NCI-H1105 treated with DMSO at 0.1 percent for 48 hours (cell line): Measurements from ENCODE around the gene AGBL4.
A peak's percentile ranks its signal among the peaks of the same experiment; 100 is the strongest.

ENCODE experiments used
- DNase-seq: peaks from one replicate; lab custom pipeline; 2025; lab: John Stamatoyannopoulos, UW

The AGBL4 gene

DNA sequence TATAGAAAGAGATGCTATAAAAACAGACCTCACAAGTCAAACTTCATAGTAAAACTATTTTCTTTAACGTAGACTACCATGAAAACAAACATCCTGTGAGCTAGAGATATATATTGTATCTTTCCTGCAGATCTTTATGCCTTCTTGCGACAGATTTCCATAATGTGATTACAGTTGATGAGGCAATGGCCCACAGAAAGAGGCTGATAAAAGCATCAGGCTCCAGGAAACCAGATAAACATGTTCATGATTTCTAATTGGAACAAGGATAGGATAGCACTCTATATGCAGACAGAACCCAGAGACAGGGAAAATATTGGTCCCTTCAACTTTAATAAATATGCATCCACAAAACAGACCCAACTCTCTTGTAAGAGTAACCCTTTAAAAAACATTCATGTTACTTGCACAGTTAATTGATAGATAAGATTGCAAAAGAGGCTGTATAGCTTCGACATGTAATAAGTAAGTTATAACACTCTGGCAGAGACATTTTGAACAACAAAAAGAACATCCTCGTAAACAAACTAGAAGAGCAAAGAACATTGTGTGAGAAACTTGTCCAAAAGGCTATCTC is 329.4 kb downstream of the AGBL4 start:
- DNase-seq: no peak

DNA sequence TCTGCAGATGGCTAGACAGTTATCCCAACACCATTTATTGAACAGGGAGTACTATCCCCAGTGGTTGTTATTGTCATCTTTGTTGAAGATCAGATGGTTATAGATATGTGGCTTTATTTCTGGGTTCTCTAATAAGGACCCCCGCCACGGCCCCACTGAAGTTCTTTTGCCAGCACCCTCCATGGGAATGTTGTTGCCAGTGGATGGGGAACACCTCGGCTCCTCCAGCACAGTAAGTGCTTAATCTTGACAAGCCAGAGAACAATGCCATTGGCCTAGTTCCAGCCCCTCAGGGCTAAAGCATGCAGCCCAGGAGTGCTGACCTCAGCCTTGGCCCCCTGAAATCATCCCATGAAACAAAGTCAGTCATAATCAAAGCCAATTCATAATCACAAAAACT is 337.6 kb downstream of the AGBL4 start:
- DNase-seq: peak; percentile 9

DNA sequence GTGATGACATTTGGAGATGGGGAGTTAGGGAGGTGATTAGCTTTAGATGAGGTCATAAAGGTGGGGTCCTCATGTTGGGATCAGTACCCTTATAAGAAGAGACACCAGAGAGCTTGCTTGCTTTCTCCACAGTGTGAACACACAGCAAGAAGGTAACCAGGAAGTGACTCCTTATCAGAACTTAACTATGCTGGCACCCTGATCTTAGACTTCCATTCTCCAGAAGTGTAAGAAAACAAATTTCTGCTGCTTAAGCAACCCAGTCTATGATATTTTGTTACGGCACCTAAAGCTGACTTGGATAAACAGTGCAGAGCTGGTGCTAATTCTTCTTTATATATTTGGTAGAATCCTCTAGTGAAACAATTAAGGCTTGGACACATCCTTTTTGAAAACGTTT is 346.0 kb downstream of the AGBL4 start:
- no peak for DNase-seq

DNA sequence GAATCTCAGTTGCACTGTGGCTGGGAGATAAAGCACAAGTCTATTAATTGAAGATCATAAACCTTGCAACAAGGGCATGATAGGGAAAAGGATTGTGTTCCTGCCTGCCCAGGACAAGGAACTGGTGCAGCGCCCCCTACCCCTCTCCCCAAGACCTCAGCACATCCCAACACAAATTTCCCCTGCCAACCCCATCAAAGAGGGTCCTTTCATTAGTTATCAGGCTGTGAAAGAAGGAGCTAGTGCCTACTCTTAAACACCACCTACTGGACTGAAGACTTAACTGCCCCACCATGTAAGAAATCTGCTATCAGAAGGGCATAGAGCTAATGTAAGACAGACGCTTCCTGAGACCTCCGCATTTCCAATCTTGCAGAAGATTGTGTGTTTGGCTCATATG is 372.6 kb downstream of the AGBL4 start:
- no peak for DNase-seq

DNA sequence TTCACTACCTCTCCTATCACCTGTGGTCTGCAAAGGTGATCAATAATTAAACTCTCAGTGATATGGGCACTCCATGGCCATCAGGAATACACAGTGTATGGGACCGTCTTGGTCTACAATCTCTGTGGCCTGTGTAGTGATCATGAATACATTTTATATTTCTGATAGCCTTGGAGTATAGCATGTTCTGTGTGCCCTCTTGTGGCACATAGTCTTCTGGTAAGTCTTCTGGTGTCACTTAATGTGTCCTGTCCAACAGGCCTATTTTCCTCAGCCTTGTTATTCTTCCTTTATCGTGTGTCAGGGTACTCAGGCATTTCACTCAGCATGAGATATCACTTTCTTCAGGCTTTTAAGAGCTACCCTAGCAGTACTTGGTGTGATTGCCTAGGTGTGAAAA is 393.6 kb downstream of the AGBL4 start:
- no peak for DNase-seq

DNA sequence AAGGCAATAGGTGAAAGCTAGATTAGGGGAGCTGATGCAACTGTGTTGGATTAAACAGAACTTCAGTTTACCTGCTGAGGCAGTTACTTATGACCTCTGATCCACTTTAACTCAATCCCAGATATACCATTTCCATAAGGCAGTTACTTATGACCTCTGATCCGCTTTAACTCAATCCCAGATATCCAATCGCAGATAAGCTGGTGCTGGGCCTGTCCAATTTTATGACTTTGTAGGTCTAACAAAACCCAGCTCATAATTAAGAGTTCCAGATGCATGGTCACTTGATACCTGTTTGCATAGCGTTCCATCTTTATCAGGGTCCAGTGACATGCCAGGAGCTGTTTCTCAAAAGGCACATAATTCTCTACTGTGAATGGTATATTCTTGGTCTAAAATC is 396.0 kb downstream of the AGBL4 start:
- DNase-seq: no peak

DNA sequence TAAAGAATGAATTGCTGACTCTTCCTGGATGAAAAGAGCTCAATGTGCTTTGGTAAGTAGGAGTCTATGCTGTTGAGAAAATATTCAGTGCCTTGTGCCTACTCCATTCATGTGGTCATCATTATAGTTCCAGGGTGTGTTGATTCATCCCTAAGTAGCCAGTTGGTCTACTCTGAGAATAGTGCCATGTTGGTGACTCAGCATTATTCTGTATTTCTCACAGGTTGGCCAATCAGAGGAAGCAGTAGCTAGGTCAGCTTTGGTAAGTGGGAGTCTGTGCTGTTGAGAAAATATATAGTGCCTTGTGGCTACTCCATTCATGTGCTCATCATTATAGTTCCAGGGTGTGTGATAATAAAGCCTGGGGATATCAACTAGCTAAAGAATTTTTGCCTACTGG is 397.3 kb downstream of the AGBL4 start:
- DNase-seq: no peak

DNA sequence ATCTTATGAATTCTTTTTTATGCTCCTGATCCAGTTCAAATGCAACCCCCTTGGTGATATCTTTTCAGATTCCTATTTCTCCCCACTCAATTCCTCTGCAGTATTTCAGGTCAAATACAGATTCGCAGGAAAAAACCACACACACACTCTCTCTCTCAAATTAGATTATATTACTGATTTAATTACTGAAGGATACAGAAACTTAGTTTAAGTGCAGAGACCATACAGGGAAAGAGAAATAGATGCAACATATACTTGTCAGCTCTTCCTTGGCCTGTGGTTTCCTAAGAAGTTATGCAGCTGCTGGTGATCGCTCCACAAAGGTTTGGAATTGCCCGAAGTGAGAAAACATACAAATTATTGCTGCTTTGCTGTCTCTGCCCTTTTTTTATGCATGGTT is 400.9 kb downstream of the AGBL4 start:
- no peak for DNase-seq

DNA sequence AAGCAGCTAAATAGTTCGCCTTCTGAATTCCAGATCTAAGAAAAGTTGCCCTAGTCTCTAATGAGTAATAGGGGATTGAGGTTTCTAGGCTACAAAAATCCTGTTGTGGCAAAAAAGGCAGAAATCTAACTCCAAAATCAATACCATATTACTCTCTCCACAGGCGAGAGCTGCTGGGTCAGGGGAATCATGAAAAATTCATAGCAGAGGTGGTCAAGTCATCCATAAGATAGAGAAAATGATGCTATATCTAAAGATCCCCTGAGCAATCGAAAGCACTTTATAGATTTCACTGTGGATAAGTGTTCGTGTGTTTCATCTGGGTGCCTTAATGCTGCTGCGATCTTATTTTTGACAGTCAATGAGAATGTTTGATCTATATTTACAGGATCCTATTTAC is 417.7 kb downstream of the AGBL4 start:
- DNase-seq: no peak

DNA sequence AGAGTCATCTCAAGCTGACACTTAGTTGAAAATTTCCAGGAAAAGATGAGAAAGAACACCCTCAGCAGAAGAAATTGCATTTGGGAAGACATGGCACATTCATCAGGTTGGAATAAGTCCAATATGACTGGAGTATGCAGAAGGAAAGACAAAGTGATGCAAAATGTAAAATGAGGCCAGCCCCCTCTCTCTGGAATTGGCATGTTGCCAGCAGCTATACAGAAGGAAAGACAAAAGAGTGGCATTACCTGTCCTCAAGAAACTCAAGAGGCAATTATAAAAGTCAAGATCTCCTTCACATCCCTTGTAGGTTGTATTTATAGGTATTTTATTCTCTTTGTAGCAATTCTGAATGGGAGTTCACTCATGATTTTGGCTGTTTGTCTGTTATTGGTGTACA is 426.3 kb downstream of the AGBL4 start:
- DNase-seq: peak; percentile 66

DNA sequence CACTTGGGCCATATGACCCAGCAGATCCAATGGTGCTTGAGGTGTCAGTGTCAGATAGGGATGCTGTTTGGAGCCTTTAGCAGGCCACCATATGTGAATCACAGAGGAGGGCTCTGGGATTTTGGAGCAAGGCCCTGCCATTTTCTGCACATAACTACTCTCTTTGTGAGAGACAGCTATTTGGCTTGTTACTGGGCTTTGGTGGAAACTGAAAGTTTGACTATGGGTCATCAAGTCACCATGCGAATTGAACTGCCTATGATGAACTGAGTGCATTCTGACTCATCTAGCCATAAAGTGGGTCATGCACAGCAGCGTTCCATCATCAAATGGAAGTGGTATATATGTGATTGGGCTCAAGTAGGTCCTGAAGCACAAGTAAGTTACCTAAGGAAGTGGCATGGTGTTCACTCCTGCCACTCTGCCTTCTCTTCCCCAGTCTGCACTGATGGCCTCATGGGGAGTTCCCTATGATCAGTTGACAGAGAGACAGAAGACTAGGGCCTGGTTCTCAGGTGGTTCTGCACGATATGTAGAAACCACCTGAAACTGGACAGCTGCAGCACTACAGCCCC is 447.3 kb downstream of the AGBL4 start:
- no peak for DNase-seq

DNA sequence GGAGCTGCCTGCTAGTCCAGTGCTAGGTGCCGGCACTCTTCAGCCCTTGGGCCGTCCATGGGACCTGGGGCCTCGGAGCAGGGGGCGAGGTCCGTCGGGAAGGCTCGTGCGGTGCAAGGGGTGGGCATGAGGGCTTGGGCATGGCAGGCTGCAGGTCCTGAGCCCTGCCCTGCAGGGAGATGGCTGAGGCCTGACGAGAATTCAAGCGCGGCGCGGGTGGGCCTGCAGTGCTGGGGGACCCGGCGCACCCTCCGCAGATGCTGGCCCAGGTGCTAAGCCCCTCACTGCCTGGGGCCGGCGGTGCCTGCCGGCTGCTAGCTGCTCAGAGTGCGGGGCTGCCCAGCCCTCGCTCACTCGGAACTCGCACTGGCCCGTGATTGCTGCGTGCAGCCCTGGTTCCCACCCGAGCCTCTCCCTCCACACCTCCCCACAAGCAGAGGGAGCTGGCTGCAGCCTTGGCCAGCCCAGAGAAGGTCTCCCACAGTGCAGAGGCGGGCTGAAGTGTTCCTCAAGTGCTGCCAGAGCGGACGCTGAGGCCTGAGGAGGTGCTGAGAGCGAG is 467.0 kb downstream of the AGBL4 start:
- no peak for DNase-seq

DNA sequence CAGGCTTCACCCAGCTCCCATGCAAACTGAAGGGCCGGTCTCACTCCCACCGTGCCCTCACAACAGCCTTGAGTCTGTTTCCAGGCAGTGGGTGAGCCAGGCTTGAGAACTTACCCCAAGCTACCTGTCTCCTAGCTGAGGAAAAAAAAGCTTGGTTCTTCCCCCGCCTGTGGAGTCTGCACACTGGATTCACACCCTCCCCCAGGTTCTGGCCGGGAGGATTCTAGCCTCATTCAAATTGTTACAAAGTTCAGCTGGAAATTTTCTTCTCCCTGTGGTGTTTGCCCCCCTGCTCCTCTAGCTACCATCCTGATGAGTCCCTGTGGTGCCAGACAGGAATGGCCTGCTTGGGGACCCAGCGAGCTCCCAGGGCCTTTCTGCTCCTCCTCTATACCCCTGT is 471.7 kb downstream of the AGBL4 start:
- no peak for DNase-seq

DNA sequence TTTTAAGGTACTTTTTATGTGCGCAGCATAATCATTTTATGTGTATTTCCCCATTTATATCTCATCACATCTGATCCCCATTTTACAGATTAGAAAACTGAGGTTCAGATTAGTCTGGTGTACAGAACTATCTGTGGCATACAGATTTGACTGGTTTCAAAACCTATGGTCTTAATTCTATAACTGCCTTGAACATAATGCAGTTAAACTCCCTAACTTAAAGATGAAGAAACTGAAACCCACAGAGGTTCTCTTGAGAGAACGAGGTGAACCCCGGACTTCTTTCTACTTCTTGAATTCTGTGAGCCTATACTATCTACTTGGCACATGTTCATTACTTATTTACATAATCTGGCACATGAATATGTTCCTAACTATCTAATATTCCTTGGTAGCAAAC is 479.1 kb downstream of the AGBL4 start:
- DNase-seq: no peak

DNA sequence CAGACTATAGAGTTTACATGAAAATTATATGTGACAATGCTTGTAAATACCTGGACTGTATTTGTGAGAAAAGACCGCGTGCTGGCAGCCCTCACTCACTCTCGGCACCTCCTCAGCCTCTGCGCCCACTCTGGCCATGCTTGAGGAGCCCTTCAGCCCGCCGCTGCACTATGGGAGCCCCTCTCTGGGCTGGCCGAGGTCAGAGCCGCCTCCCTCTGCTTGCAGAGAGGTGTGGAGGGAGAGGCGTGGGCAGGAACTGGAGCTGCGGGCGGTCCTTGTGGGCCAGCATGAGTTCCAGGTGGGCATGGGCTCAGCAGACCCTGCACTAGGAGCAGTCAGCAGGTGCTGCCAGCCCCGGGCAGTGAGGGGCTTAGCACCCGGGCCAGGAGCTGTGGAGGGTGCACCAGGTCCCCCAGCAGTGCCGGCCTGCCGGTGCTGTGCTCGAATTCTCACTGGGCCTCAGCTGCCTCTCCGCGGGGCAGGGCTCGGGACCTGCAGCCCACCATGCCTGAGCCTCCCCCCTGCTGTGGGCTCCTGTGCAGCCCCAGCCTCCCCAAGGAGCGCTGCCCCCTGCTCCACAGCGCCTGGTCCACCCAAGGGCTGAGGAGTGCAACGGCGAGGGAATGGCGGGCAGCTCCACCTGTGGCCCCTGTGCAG is 482.5 kb downstream of the AGBL4 start:
- no peak for DNase-seq

DNA sequence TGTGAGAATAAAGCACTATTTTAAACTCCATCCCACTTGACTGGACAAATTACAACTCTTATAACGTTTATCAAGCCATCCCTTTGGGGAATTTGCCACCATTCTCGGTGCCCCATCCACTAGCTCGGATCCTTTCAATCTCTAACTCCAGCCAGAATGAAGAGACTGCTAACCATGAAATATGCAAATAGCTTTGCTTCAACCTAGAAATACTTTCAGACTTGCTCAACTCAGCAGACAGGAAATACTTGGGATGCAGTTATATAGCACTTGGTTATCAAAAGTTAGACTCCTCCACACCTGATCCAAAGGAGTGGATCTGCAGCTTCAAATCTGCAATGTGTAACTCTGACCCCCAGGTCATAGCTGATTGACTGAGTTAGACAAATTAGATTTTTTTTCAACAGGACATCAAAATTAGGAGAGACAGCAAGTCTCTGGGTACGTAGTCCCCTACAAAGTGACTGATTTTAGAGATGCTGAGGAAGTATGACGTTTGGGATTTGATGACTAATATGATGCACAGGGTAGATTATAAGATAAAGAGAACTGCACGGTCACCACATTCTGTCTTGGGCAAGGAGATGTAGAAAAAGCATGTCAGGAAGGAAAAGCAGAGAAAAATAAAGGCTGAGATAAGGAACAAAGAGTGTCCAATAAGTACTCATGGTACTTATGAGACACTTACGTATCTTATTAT is 496.0 kb downstream of the AGBL4 start:
- no peak for DNase-seq

DNA sequence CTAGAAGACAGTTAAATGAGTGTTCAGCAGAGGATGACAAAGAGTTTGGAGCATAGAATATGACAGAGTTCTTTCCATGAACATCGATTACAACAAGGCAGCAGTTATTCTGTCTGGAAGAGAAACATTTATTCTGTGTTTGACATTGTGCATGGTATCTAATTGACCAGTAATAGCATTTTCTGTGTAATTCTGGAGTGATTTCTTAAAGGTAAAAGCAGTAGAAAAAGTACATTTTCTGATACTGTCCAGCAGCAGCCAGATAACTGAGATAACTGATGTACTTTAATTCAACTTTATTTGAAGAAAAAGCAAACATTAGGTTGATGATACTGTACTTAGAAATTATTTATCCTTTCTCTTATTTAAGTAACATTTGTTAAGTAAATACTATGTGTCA is 497.1 kb downstream of the AGBL4 start:
- DNase-seq: no peak

DNA sequence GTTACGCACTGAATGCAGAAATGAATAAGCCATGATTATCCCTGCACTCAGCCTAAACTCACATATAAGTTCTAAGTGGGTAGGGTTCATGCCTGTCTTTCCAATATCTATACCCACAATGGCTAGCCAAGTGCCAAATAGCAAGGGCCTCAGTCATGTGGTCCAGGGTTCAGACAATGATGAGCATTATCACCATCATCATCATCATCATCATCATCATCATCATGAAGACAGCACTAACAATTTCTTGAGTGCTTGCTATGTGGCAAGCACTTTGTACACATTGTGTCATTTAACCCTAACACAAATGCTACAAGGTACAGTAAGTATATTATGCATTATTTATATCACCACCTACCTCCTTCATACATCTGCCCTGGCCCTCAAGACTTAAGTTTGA is 500.0 kb downstream of the AGBL4 start:
- no peak for DNase-seq

DNA sequence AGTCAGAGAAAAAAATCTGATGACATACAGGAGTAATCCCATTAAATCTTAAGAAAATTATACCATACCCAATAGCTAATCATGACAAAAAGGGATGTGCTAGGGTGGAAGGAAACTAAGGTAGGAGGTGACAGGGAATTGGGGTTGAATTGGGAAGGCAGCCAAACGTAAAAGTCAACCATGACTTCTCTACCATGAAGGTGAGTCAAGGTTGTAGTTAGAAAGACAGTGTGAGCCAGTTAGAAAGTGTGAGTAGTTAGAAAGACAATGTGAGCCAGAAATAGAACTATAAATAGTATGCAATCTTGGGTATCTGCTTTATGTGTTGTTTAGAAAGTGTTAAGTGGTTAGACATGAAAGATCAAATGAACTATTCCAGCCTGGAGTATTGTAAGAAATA is 556.8 kb downstream of the AGBL4 start:
- DNase-seq: no peak

DNA sequence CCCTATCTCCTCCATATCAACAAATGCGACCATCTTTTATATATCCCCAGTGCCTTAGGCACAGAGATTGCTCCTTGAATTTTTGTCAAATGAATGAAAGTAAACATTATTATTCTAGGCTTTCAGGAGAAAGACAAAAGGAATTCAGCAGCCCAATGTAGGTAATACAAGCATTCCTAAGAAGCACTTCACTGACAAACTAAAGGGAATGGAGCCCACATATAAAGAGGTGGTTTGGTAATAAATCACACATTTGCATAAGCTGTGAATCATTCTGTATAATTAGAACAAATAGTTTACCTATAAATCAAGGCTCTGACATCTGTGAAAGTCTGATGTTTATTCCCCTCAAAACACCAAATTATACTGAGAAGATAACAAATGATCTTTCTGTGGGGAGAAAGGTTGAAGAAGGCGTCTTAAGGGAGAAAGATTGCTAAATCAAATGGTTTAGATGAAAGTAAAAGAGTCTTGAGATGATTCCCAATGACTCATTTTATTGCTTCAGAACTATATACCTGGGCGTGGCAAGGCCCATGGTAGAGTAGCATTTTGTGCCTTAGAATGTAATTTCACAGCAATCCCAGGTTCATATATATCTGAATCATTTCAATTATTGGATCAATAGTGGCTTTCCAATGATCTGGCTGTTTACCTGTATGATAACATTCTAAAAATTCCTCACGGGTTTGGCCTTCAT is 558.1 kb downstream of the AGBL4 start:
- DNase-seq: no peak

DNA sequence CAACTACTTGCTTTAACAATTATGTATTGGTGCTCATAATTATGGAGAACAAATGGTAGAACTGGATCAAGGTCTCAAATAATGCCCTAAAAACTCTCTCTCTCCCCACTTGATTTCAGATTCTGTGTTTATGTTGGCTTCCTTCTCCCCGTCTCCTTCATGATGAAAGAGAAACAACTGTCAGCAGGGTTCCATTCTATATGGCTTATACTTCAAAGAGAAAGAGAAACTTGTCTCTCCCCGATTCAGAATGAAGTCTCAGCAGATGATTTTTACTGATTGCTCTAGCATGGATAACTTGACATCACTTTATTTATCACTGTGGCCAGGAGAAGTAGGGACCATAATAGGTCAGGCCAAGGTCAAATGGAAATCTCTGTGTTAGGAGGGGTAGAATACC is 575.6 kb downstream of the AGBL4 start:
- DNase-seq: no peak

DNA sequence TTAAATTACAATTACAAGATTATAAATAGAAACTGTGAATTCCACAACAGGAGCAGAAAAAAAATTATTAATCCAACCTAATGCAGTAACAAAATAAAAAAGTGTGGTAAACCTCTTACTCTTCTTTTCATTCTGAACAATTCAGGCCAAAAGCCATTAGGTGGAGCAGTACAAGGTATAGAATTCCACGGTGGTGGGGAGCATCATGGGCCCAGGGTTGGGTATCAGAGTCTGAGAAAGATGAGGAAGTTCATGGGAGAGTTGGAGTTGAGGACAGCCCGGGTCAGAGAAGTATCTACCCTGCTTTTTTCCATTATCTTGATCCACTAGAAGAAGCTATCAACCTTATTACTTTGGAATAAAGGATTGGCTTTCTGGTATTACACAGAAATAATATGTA is 586.9 kb downstream of the AGBL4 start:
- no peak for DNase-seq
